SU-DHL-6 (cell line): Measurements from ENCODE around the gene PPP2R2B.

Source experiments
- H2AFZ ChIP-seq: fragments of 200-600 bp; sonication (generic); 2 replicates; pipeline ENCODE4 v1.6.1; 2014; ENCODE audit warnings: low read depth, mild to moderate bottlenecking, moderate library complexity, mixed read lengths, antibody characterized with exemption, low read length; ENCODE audit not compliant: severe bottlenecking
- H3F3A ChIP-seq: fragments of 200-600 bp; shearing (Covaris generic); 2 replicates; pipeline ENCODE4 v1.6.0; 2016; ENCODE audit warnings: antibody characterized with exemption, mild to moderate bottlenecking; ENCODE audit not compliant: insufficient read depth
- H3K27ac ChIP-seq: fragments of 200-600 bp; sonication (generic); 2 replicates; pipeline ENCODE4 v1.5.1; 2016; ENCODE audit warnings: low read depth, mild to moderate bottlenecking, low read length, moderate library complexity, mixed read lengths
- H3K27me3 ChIP-seq: fragments of 200-600 bp; sonication (generic), shearing (Covaris generic); 2 replicates; pipeline ENCODE4 v1.6.0; 2014; ENCODE audit warnings: mild to moderate bottlenecking, low read length
- H3K36me3 ChIP-seq: fragments of 200-600 bp; sonication (generic); 2 replicates; pipeline ENCODE4 v1.6.1; 2014; ENCODE audit warnings: mild to moderate bottlenecking, low read length, mixed read lengths
- H3K4me2 ChIP-seq: fragments of 300-600, 200-600 bp; shearing (Covaris generic), sonication (generic); 2 replicates; pipeline ENCODE4 v1.6.0; 2014; ENCODE audit warnings: low read length, low read depth, mild to moderate bottlenecking; ENCODE audit not compliant: poor library complexity, severe bottlenecking
- H3K4me3 ChIP-seq: fragments of 200-600 bp; sonication (generic); 2 replicates; pipeline ENCODE4 v1.5.1; 2014; ENCODE audit warnings: antibody characterized with exemption, low read length, mild to moderate bottlenecking, mixed read lengths; ENCODE audit not compliant: insufficient read depth, poor library complexity, severe bottlenecking
- H3K79me2 ChIP-seq: fragments of 200-600 bp; sonication (generic); 2 replicates; pipeline ENCODE4 v1.6.1; 2014; ENCODE audit warnings: mild to moderate bottlenecking, low read length, moderate library complexity; ENCODE audit not compliant: insufficient read depth
- H3K9ac ChIP-seq: fragments of 200-600 bp; sonication (generic); 2 replicates; pipeline ENCODE4 v1.7.0; 2014; ENCODE audit warnings: mild to moderate bottlenecking, low read length
- H3K9me2 ChIP-seq: fragments of 200-600 bp; sonication (generic); replicated peaks from 2 replicates; pipeline ENCODE4 v1.6.1; 2014; ENCODE audit warnings: low read length; ENCODE audit not compliant: insufficient read depth
- H3K9me3 ChIP-seq: fragments of 200-600 bp; sonication (generic); 2 replicates; pipeline ENCODE4 v1.6.1; 2014; ENCODE audit warnings: low read length, mixed read lengths; ENCODE audit not compliant: insufficient read depth
- H4K20me1 ChIP-seq: fragments of 200-600 bp; sonication (generic); 2 replicates; pipeline ENCODE4 v1.6.1; 2014; ENCODE audit warnings: low read depth, mild to moderate bottlenecking, antibody characterized with exemption, low read length, moderate library complexity, mixed read lengths
- CTCF ChIP-seq: fragments of 200-600 bp; sonication (generic); IDR thresholded peaks from one replicate; pipeline ENCODE4 v1.5.1; 2017; ENCODE audit warnings: antibody characterized with exemption, mild to moderate bottlenecking, low read length, moderate library complexity; ENCODE audit not compliant: insufficient read depth, poor library complexity, severe bottlenecking
- EZH2phosphoT487 ChIP-seq: fragments of 200-600 bp; sonication (generic), shearing (Covaris generic); conservative IDR thresholded peaks from 2 replicates; pipeline ENCODE4 v1.6.1; 2018; ENCODE audit warnings: mild to moderate bottlenecking, antibody characterized with exemption, low read length, moderate library complexity, mixed read lengths

PPP2R2B gene

GRCh38 chr5:146544232-146544631 is 334.3 kb downstream of the PPP2R2B start:
- H3K79me2 ChIP-seq = no peaks in the 10 kb centered on the region
- H3K9me2 ChIP-seq = no peaks in the 10 kb centered on the region
- H3K27ac ChIP-seq = no peak overlapping the region
- H3K4me2 ChIP-seq = no peak overlapping the region
- H3K9ac ChIP-seq = no peak overlapping the region
- no peaks in the 10 kb centered on the region for H4K20me1 ChIP-seq
- no peak overlapping the region for H2AFZ ChIP-seq
- no peaks in the 10 kb centered on the region for H3F3A ChIP-seq
- TF ChIP-seq CTCF (no peak), EZH2phosphoT487 (no peak)
- H3K9me3 ChIP-seq = no peaks in the 10 kb centered on the region
- H3K4me3 ChIP-seq = no peak overlapping the region
- H3K36me3 ChIP-seq = no peaks in the 10 kb centered on the region
- H3K27me3 ChIP-seq = no peaks in the 10 kb centered on the region

GRCh38 chr5:146541958-146542849 is 336.4 kb downstream of the PPP2R2B start:
- TF ChIP-seq EZH2phosphoT487 = no peak
- TF ChIP-seq CTCF = peak; percentile 88
- no peak overlapping the region for H3K4me2 ChIP-seq
- no peaks in the 10 kb centered on the region for H3K79me2 ChIP-seq
- H3K27ac ChIP-seq = no peak overlapping the region
- no peaks in the 10 kb centered on the region for H3K9me3 ChIP-seq
- H4K20me1 ChIP-seq = no peaks in the 10 kb centered on the region
- H3F3A ChIP-seq = no peaks in the 10 kb centered on the region
- no peak overlapping the region for H2AFZ ChIP-seq
- H3K9ac ChIP-seq = no peak overlapping the region
- H3K9me2 ChIP-seq = no peaks in the 10 kb centered on the region
- H3K4me3 ChIP-seq = no peak overlapping the region
- H3K36me3 ChIP-seq = no peaks in the 10 kb centered on the region
- H3K27me3 ChIP-seq = no peaks in the 10 kb centered on the region

- H3K27ac ChIP-seq = no peak overlapping the region
- H2AFZ ChIP-seq = no peak overlapping the region
- H3K79me2 ChIP-seq = no peaks in the 10 kb centered on the region
- no peaks in the 10 kb centered on the region for H4K20me1 ChIP-seq
- H3K4me2 ChIP-seq = no peak overlapping the region
- no peak overlapping the region for H3K9ac ChIP-seq
- H3K36me3 ChIP-seq = no peaks in the 10 kb centered on the region
- no peak for TF ChIP-seq EZH2phosphoT487
- no peak for TF ChIP-seq CTCF
- no peaks in the 10 kb centered on the region for H3K27me3 ChIP-seq
- H3K4me3 ChIP-seq = no peak overlapping the region
- no peaks in the 10 kb centered on the region for H3K9me2 ChIP-seq
- no peaks in the 10 kb centered on the region for H3K9me3 ChIP-seq
- H3F3A ChIP-seq = no peaks in the 10 kb centered on the region
Measured at GRCh38 chr5:146540414-146540813, 338.1 kb downstream of the PPP2R2B start.
